Prostate gland (tissue), 2 donors: ENCODE data around the gene MMGT1.

ENCODE experiments used
- POLR2A ChIP-seq: fragments of 450-650 bp; IDR thresholded peaks from one replicate; pipeline ENCODE4 v1.6.1; 2016; ENCODE audit warnings: antibody characterized with exemption, mild to moderate bottlenecking
- TF ChIP-seq, protein P1 (sequence below), 4 experiments: fragments of 200-600 bp in 2 of 4; fragments of 450-650 bp in 2 of 4; sonication (generic) in 2 of 4; IDR thresholded peaks; 1 replicate in 3 of 4; 2 replicates in 1 of 4; pipeline ENCODE4 v1.5.1; 2016 to 2019; ENCODE audit warnings: antibody characterized with exemption in 4 of 4, mild to moderate bottlenecking in 2 of 4, moderate library complexity in 2 of 4

DNA sequence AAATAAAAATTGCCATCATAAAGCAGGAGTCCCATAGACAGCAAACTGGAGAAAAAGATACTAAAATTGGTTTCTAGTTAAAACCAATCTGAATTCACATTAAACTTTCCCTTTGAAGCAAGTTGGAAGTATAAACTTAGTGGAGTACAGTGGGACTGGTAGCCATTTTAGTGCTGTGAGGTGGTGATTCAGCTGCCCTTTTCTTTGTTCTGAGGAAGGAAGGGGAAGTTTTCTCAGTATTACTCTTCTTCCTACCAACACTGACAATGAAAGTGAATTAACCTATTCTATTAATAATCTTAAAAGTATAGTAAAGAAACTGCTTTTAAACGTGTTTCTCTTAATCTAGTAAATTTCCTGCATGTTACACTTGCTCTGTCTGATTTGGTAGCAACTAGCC is 48.1 kb upstream of the MMGT1 start:
- TF ChIP-seq POLR2A: no peak
- TF ChIP-seq, protein P1, sequence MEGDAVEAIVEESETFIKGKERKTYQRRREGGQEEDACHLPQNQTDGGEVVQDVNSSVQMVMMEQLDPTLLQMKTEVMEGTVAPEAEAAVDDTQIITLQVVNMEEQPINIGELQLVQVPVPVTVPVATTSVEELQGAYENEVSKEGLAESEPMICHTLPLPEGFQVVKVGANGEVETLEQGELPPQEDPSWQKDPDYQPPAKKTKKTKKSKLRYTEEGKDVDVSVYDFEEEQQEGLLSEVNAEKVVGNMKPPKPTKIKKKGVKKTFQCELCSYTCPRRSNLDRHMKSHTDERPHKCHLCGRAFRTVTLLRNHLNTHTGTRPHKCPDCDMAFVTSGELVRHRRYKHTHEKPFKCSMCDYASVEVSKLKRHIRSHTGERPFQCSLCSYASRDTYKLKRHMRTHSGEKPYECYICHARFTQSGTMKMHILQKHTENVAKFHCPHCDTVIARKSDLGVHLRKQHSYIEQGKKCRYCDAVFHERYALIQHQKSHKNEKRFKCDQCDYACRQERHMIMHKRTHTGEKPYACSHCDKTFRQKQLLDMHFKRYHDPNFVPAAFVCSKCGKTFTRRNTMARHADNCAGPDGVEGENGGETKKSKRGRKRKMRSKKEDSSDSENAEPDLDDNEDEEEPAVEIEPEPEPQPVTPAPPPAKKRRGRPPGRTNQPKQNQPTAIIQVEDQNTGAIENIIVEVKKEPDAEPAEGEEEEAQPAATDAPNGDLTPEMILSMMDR (IDR thresholded peaks at IDR 0.05): no peak
